GM13977 (cell line): Measurements from ENCODE around the gene FBXW8.

Source experiments
- DNase-seq: peaks from one replicate; pipeline ENCODE4 v3.0.0; 2012; ENCODE audit warnings: low spot score
- in situ Hi-C: fragments of 300-500 bp; cut with MboI; formaldehyde crosslinking; loops from one replicate; pipeline ENCODE4 v1.12.0; 2022; ENCODE audit warnings: low sequenced_read_pairs, low pct_unique_long_range_greater_than_20kb, mixed read lengths, inconsistent platforms; ENCODE audit not compliant: unreplicated experiment
- TF ChIP-seq, protein P1 (sequence below): IDR thresholded peaks from 2 replicates; pipeline ENCODE4 v1.5.1; 2012; ENCODE audit warnings: mild to moderate bottlenecking, control low read depth; ENCODE audit not compliant: insufficient read depth; ENCODE audit errors: extremely low read depth, missing control alignments

FBXW8 gene

DNA sequence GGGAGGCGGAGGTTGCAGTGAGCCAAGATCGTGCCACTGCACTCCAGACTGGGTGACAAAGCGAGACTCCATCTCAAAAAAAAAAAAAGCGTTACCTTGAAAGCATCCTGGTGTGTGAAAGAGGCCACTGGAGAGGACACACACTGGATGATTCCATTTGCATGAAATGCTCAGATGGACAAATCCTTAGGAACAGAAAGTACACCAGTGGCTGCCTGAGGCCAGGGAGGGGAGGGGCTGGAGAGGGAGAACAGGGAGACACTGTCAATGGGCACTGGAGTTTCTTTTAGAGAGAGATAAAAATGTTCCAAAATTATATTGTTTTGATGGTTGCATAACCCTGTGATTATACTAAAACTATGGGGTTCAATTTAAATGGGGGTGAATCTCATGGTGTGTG is 168.7 kb downstream of the FBXW8 start:
- TF ChIP-seq, protein P1, sequence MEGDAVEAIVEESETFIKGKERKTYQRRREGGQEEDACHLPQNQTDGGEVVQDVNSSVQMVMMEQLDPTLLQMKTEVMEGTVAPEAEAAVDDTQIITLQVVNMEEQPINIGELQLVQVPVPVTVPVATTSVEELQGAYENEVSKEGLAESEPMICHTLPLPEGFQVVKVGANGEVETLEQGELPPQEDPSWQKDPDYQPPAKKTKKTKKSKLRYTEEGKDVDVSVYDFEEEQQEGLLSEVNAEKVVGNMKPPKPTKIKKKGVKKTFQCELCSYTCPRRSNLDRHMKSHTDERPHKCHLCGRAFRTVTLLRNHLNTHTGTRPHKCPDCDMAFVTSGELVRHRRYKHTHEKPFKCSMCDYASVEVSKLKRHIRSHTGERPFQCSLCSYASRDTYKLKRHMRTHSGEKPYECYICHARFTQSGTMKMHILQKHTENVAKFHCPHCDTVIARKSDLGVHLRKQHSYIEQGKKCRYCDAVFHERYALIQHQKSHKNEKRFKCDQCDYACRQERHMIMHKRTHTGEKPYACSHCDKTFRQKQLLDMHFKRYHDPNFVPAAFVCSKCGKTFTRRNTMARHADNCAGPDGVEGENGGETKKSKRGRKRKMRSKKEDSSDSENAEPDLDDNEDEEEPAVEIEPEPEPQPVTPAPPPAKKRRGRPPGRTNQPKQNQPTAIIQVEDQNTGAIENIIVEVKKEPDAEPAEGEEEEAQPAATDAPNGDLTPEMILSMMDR = no peak
- in situ Hi-C loops = no loop called here
- DNase-seq = no peak

DNA sequence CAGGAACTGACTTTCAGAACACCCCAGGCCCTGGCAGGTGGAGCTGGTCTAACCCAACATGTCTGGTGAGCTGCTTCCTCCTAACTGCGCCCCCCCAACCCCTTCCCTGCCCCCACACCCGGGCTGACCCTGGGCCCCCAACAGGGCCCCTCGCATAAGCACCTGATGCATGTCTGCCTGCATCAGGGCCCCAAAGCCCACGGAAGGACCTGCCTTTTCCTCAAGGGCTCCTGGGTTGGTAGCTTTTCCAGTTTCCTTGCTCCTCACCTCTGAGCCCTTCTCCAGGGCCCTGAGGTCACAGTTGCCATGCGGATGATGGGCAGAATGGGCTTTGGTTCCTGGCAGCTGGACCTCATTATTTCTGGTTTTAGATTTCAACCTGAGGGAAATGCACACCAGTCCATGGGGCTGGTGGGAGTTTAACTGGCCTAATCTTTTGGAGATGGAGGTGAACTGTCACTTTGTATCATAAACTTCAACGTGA is 170.0 kb downstream of the FBXW8 start:
- no peak for DNase-seq
- in situ Hi-C loops = no loop called here

More for the DNA sequence above, 170.0 kb downstream of the FBXW8 start:
- TF ChIP-seq, protein P1 = no peak
